Muscle of leg (tissue), 16 donors: ENCODE results near the gene SENP2. TPM values are rescaled to one million over a fixed set of nuclear protein-coding genes. Genes with fewer than 3 reads are reported as not detected.

Experiments used
- DNase-seq: peaks from one replicate; pipeline ENCODE4 v3.0.0; 2013
- H3K27ac ChIP-seq: one replicate; pipeline ENCODE4 v1.5.1; 2013; ENCODE audit warnings: mild to moderate bottlenecking, low read length, control low read depth
- H3K27me3 ChIP-seq: one replicate; pipeline ENCODE4 v1.6.1; 2013; ENCODE audit warnings: low read length; ENCODE audit not compliant: control insufficient read depth, insufficient read depth
- H3K36me3 ChIP-seq: one replicate; pipeline ENCODE4 v1.6.1; 2013; ENCODE audit warnings: low read length; ENCODE audit not compliant: control insufficient read depth, insufficient read depth
- H3K4me1 ChIP-seq: one replicate; pipeline ENCODE4 v1.6.1; 2013; ENCODE audit warnings: low read length; ENCODE audit not compliant: control insufficient read depth, insufficient read depth
- H3K4me3 ChIP-seq: one replicate; pipeline ENCODE4 v1.5.1; 2013; ENCODE audit warnings: low read length, control low read depth
- H3K9me3 ChIP-seq: replicated peaks from 2 replicates; pipeline ENCODE4 v1.6.1; 2013; ENCODE audit warnings: low read depth, low read length; ENCODE audit not compliant: control insufficient read depth
- WGBS: methylation state at CpG from one replicate; pipeline ENCODE4 v1.1.5; 2013; ENCODE audit warnings: missing lambda C conversion rate; ENCODE audit not compliant: insufficient coverage; 5-methylcytosine and 5-hydroxymethylcytosine counted together
- long read RNA-seq, 11 donors: transcript quantifications; one replicate each; lab custom pipeline, GENCODE V29; 2026
- polyA plus RNA-seq, 8 donors: library from polyadenylated mRNA; unstranded; fragments of 120-200 nt; gene quantifications; one replicate each; pipeline versions ENCODE4 v1.2.1 to v1.2.3, GENCODE V29; 2013; ENCODE audit warnings: inconsistent platforms in 1 of 8, low replicate concordance in 1 of 8; ENCODE audit not compliant: insufficient read length in 8 of 8, insufficient read depth in 1 of 8
- total RNA-seq: library from RNA; stranded (reverse); fragments of 120-200 nt; gene quantifications from one replicate; pipeline ENCODE4 v1.2.4, GENCODE V29; 2013

SENP2 gene
- total RNA-seq = 32.2 TPM
- 10 to 100 TPM; 23.8 to 40.1 (median 35.1) TPM for polyA plus RNA-seq
- long read RNA-seq, donor 1, full-length matches to known transcripts = 2 of 2 reads
- long read RNA-seq, donor 1, partial matches to known transcripts = 0 of 2 reads
- long read RNA-seq, donor 1, other reads (novel, unspliced or antisense) = 0 of 2 reads
- long read RNA-seq, donor 2 = 0 reads
- long read RNA-seq, donor 3, full-length matches to known transcripts = 4 of 4 reads
- long read RNA-seq, donor 3, partial matches to known transcripts = 0 of 4 reads
- long read RNA-seq, donor 3, other reads (novel, unspliced or antisense) = 0 of 4 reads
- long read RNA-seq, donor 4, full-length matches to known transcripts = 2 of 8 reads
- long read RNA-seq, donor 4, partial matches to known transcripts = 6 of 8 reads
- long read RNA-seq, donor 4, other reads (novel, unspliced or antisense) = 0 of 8 reads
- long read RNA-seq, donor 5, full-length matches to known transcripts = 4 of 4 reads
- long read RNA-seq, donor 5, partial matches to known transcripts = 0 of 4 reads
- long read RNA-seq, donor 5, other reads (novel, unspliced or antisense) = 0 of 4 reads
- long read RNA-seq, donor 6, full-length matches to known transcripts = 4 of 11 reads
- long read RNA-seq, donor 6, partial matches to known transcripts = 7 of 11 reads
- long read RNA-seq, donor 6, other reads (novel, unspliced or antisense) = 0 of 11 reads
- long read RNA-seq, donor 7, full-length matches to known transcripts = 1 of 31 reads
- long read RNA-seq, donor 7, partial matches to known transcripts = 30 of 31 reads
- long read RNA-seq, donor 7, other reads (novel, unspliced or antisense) = 0 of 31 reads
- long read RNA-seq, donor 8, full-length matches to known transcripts = 2 of 2 reads
- long read RNA-seq, donor 8, partial matches to known transcripts = 0 of 2 reads
- long read RNA-seq, donor 8, other reads (novel, unspliced or antisense) = 0 of 2 reads
- long read RNA-seq, donor 9, full-length matches to known transcripts = 1 of 57 reads
- long read RNA-seq, donor 9, partial matches to known transcripts = 56 of 57 reads
- long read RNA-seq, donor 9, other reads (novel, unspliced or antisense) = 0 of 57 reads
- long read RNA-seq, donor 10, full-length matches to known transcripts = 5 of 5 reads
- long read RNA-seq, donor 10, partial matches to known transcripts = 0 of 5 reads
- long read RNA-seq, donor 10, other reads (novel, unspliced or antisense) = 0 of 5 reads
- long read RNA-seq, donor 11, full-length matches to known transcripts = 3 of 3 reads
- long read RNA-seq, donor 11, partial matches to known transcripts = 0 of 3 reads
- long read RNA-seq, donor 11, other reads (novel, unspliced or antisense) = 0 of 3 reads

DNA sequence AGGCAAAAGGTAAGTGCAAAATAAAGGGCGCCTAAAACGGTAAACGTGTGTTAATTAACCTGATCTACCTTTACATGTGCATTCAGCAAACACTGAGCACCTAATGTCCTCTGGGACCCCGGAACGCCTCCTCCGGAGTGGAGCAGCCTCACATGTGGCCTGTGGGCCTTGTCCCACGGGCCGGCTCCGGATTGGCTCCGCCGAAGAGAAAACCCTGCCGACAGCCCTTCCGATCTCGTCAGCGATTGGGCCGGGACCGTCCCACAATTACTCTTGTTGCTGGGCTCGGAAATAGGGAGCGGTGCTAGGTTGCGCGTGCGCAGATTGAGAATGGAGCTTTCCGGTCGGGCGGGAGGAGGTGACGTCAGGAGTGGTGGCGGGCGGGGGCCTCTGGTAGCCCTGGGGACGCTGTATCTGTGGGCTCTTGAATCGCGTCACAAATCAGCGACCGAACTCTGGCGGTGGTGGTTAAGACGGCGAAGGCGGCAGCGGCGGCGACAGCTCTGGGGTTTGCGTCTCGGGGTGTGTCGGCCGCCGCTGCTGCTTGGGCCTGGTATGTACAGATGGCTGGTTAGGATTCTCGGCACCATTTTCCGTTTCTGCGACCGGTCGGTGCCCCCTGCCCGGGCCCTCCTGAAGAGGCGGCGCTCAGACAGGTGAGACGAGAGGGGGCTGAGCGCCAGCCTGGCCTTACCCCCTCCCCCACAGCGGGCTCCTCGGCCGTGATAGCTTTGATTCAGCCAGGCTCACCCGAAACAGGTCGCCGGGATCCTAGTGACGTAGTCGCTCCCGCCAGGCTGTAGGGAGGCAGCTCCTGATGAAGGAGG, at the start of gene SENP2:
Gene SENP2 (plus strand): TSS at position 437 of the 827 bp plus-strand sequence. CDS start 119 bp downstream, at position 556.
- peaks cover 12% of the 10 kb centered on the region for H3K4me1 ChIP-seq

DNA sequence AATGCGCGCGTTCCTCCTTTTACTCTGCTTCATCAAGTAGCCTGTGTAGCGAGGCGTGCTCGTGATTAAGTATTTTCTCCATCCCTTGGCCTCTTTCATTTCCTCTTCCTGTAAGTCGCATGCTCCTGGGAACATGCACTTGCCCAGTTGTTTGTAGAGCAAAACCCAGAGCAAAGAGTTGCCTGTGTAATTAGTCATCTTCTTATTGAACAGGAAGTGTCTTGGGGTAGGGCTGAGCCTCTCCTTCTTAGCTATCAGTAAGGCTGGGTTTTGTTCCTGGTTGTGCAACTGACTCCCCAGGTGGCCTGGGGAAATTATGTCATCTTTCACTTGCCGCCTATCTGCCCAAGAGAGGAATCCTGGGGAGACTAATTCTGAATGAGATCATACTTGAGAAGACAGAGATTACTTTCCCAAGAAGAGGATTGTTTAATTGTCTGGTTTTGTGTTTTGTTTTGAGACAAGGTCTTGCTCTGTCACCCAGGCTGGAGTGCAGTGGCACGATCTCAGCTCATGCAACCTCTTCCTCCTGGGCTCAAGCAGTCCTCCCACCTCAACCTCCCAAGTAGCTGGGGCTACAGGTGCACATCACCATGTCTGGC, 48.6 kb upstream of the SENP2 start:
- H3K9me3 ChIP-seq = no peaks in the 10 kb centered on the region
- H3K4me1 ChIP-seq = no peaks in the 10 kb centered on the region
- no peak overlapping the region for H3K27ac ChIP-seq
- peak; percentile 72 for DNase-seq
- 8% methylated on average over 2 of the region's 9 CpGs for WGBS
- no peak overlapping the region for H3K4me3 ChIP-seq
- no peaks in the 10 kb centered on the region for H3K36me3 ChIP-seq
- no peaks in the 10 kb centered on the region for H3K27me3 ChIP-seq

More for the DNA sequence above, at the start of gene SENP2:
- Histone ChIP-seq H3K36me3 (no peaks in the 10 kb centered on the region), H3K27me3 (peaks cover 3% of the 10 kb centered on the region), H3K9me3 (no peaks in the 10 kb centered on the region), H3K27ac (peak within 1 kb of the TSS; percentile 98), H3K4me3 (peak within 1 kb of the TSS; percentile 100)
- WGBS = under 1% methylated on average over 53 of the region's 64 CpGs
- DNase-seq = peak; percentile 100

DNA sequence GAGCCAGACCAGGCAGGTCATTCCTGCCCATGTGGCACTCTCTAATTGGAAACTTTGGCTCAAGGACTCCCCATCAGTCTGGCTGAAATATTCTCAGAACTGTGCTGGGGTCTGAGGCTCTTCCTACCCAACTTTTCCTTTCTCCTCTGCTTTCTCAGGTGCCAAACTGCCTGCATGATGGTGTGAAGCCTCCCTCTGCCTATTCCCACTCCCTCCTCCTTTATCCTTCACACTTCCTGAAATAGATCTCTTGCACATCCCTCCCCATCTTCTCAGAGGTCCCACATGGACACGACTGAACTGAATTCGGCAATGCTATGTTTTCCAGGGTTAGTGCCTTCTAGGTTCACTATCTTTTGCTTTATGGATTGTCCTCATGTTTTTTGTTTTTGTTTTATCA, 46.2 kb upstream of the SENP2 start:
- no peak overlapping the region for H3K4me3 ChIP-seq
- H3K4me1 ChIP-seq = no peaks in the 10 kb centered on the region
- WGBS = no CpG with 5 or more reads among the region's 2 CpGs
- H3K27ac ChIP-seq = no peak overlapping the region
- H3K27me3 ChIP-seq = no peaks in the 10 kb centered on the region
- no peaks in the 10 kb centered on the region for H3K36me3 ChIP-seq
- H3K9me3 ChIP-seq = no peaks in the 10 kb centered on the region
- no peak for DNase-seq

DNA sequence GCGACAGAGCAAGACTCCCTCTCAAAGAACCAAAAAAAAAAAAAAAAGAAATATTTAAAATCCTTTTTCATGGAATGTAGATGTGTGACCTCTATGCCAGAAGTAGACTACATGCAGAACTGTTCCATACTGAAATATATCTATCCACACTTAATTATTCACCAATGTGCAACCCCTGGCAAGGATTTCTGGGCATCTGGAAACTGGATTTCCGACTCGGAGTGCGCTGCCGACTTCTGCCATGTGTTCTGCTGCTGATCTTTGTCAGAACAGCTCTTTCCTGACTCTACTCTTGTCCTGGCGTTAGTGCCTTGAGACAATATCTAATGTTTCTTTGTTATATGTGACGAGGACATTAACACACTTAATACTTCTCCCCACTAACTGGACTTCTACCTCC, 45.4 kb upstream of the SENP2 start:
- 68% methylated on average over 4 of the region's 7 CpGs for WGBS
- no peaks in the 10 kb centered on the region for H3K36me3 ChIP-seq
- peak; percentile 57 for DNase-seq
- no peaks in the 10 kb centered on the region for H3K27me3 ChIP-seq
- H3K4me1 ChIP-seq = no peaks in the 10 kb centered on the region
- no peak overlapping the region for H3K4me3 ChIP-seq
- H3K9me3 ChIP-seq = no peaks in the 10 kb centered on the region
- no peak overlapping the region for H3K27ac ChIP-seq

DNA sequence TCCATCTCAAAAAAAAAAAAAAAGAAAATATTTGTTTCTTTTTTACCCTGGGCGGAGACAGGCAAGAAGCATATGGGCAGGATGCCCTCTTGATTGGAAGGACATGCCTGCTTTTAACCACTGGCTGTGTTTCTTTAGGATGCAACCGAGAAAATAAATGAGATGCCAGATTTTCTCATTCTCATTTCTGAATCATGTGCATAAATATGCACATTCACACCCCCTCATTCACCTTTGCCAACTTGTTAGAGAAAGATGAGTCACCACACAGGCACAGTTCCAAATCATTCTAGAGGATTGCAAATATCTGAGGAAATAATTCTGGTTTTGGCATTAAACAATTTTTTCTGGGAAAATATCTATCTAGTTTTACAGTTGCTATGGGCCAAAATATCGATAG, 37.0 kb upstream of the SENP2 start:
- peak; percentile 94 for DNase-seq
- no peaks in the 10 kb centered on the region for H3K4me1 ChIP-seq
- H3K9me3 ChIP-seq = no peaks in the 10 kb centered on the region
- H3K27ac ChIP-seq = no peak overlapping the region
- no peaks in the 10 kb centered on the region for H3K36me3 ChIP-seq
- no peaks in the 10 kb centered on the region for H3K27me3 ChIP-seq
- no peak overlapping the region for H3K4me3 ChIP-seq
- WGBS = no CpG with 5 or more reads among the region's 3 CpGs

DNA sequence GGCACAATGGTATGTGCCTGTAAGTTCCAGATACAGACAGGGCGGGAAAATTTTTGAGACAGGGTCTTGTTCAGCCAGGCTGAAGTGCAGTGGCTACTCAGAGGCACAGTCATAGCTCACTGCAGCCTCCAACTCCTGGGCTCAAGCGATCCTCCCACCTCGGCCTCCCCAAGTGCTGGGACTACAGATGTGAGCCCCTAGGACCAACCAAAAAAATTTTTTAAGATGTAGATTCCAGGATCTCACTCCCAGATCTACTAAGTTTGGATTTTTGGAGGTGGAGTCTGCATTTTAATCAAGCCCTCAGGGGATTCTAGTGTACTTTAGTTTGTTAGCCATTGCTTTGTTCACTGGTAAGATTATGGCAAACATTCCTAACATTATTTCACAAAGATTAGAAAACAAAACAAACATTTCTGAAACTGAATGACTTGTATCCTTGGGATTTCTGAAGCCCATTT, 36.4 kb upstream of the SENP2 start:
- H3K36me3 ChIP-seq = no peaks in the 10 kb centered on the region
- H3K27ac ChIP-seq = no peak overlapping the region
- 43% methylated on average over 1 of the region's 3 CpGs for WGBS
- no peaks in the 10 kb centered on the region for H3K27me3 ChIP-seq
- H3K9me3 ChIP-seq = no peaks in the 10 kb centered on the region
- no peak overlapping the region for H3K4me3 ChIP-seq
- H3K4me1 ChIP-seq = no peaks in the 10 kb centered on the region
- no peak for DNase-seq

DNA sequence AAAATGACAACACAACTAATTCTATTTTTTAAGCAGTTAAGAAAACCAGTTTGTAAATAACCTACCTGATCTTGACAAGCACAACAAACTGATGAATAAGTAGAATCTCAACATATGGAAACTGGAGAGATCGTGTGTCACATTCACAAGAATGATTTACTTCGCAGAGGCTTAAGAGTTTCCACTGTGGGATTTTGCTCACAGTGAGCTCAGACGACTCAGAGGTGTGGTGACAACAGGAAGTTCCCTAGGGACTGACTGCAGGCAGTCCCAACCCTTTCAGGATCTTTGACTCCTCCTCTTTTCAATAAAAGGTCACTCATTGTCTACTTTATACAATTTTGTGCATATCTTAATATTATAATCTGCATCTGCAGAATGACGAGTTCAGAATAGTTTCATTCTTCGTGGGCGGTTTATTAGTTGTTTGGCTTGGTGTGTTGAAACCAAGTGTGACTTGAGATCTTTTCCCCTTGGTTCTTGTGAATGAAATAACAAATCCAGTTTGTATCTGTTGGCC, 33.7 kb upstream of the SENP2 start, which contains the start of gene LIPH:
Gene LIPH (minus strand): TSS at position 231 of the 520 bp plus-strand sequence. CDS start 117 bp downstream, at position 114.
- no peaks in the 10 kb centered on the region for H3K4me1 ChIP-seq
- H3K9me3 ChIP-seq = no peaks in the 10 kb centered on the region
- H3K4me3 ChIP-seq = no peak within 1 kb of the TSS
- DNase-seq = no peak
- no peak within 1 kb of the TSS for H3K27ac ChIP-seq
- WGBS = 0% methylated on average over 1 of the region's 6 CpGs
- H3K27me3 ChIP-seq = no peaks in the 10 kb centered on the region
- H3K36me3 ChIP-seq = no peaks in the 10 kb centered on the region

DNA sequence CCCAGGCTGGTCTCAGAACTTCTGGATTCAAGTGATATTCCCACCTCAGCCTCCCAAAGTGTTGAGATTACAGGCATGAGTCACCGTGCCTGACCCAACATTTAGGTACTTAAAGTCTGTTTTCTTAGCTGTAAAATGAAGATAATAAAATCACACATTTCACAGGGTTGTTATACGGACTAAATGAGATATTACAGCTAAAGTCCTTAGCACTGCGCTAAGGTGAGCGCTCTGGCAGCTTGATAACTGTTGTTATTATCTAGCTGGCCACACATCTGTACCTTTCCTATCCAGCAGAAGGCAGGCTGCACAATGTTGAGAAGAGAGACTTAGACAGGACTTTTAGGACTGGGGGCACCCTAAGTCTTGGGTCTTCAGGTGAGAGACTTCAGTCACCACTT, 31.0 kb upstream of the SENP2 start:
- no peak for DNase-seq
- Histone ChIP-seq H3K27me3 (no peaks in the 10 kb centered on the region), H3K9me3 (no peaks in the 10 kb centered on the region), H3K27ac (no peak overlapping the region), H3K4me3 (no peak overlapping the region), H3K4me1 (no peaks in the 10 kb centered on the region), H3K36me3 (no peaks in the 10 kb centered on the region)
- no CpG with 5 or more reads among the region's 4 CpGs for WGBS
